Activated T-helper 1 cell treated with anti-CD3 and anti-CD28 coated beads, Interleukin-2, amount 50 U/mL, for 16 hours (primary cell): ENCODE measurements around the gene CABP2.

Source experiments
- DNase-seq, 2 donors: peaks; one replicate each; pipeline ENCODE4 v3.0.0-alpha.2; 2020; ENCODE audit warnings: low read depth in 1 of 2, low spot score in 1 of 2

Gene CABP2

GRCh38 chr11:67508486-67509121 is 14.6 kb downstream of the CABP2 start:
- peak; percentile 97 to 99 for DNase-seq

GRCh38 chr11:67507864-67508485 is 15.3 kb downstream of the CABP2 start, which contains the start of gene CDK2AP2:
Gene CDK2AP2, minus strand, starts transcription at chr11:67508162. Its CDS starts 80 bp downstream, at chr11:67508082.
- peak; percentile 91 to 97 for DNase-seq

DNA sequence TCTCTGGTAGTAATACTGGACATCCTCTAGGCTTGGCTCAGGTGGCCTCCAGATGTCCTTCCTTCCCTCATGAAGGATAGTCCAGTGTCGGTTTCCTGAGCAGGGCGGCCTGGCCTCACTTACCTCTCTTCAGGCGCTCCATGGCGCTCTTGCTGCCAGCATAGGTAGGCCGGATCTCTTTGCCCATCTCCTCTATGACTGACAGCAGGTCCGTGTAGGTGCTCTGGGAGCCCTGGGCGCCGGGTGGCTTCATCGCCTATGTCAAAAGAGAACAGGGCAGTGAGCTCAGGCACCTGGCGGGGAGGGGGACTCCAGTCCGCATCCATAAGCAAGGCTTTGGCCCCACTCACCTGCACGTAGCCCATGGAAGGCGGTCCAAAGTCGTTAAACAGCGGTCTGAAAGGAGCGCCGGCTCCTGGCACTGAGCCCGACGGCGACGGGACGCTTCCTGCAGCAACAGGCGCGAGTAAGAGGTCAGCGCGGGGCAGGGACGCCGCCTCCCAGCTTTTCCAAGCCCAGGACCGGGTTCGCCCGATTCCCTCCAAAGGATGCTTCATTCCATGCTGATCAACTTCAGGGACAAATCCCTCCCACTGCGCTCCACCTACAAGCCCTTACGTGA is 15.9 kb downstream of the CABP2 start:
- no peak for DNase-seq

DNA sequence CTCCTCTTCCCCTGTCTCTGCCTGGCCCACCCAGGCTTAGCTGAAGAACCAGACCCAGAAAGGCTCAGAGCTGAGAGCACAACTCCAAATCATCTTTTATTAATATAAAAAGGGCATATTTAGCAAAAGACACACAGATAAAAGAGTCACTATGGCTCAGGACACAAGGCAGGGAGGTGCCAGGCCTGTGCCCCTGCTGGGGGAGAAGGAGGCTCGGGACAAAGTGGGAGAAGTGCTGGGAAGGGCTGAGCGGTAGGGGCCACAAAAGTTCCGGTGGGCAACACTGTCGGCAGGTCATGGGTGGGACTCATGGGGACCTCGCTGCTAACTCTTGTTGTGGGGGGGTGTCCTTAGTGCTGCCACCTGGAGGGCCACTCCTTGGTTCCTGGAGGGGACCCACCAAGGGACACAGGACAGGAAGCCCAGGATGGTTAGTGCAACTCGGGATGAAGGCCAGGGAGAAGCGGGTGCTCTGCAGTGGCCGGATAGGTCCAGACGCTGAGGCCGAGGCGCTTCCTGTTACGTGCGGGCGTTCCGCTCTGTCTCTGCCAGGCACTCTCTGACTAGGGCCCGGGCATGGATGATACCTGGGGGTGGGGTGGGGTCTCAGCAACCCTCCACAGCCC is 16.7 kb downstream of the CABP2 start:
- no peak for DNase-seq

GRCh38 chr11:67505605-67506396 is 17.4 kb downstream of the CABP2 start:
- DNase-seq: peak; percentile 74 to 85

GRCh38 chr11:67504950-67505581 is 18.2 kb downstream of the CABP2 start, which contains the start of gene PITPNM1:
Gene PITPNM1, minus strand, starts transcription at chr11:67505363. Its CDS starts 1,183 bp downstream, at chr11:67504180.
- peak; percentile 49 to 63 for DNase-seq

GRCh38 chr11:67504005-67504949 is 19.0 kb downstream of the CABP2 start:
- DNase-seq: no peak

DNA sequence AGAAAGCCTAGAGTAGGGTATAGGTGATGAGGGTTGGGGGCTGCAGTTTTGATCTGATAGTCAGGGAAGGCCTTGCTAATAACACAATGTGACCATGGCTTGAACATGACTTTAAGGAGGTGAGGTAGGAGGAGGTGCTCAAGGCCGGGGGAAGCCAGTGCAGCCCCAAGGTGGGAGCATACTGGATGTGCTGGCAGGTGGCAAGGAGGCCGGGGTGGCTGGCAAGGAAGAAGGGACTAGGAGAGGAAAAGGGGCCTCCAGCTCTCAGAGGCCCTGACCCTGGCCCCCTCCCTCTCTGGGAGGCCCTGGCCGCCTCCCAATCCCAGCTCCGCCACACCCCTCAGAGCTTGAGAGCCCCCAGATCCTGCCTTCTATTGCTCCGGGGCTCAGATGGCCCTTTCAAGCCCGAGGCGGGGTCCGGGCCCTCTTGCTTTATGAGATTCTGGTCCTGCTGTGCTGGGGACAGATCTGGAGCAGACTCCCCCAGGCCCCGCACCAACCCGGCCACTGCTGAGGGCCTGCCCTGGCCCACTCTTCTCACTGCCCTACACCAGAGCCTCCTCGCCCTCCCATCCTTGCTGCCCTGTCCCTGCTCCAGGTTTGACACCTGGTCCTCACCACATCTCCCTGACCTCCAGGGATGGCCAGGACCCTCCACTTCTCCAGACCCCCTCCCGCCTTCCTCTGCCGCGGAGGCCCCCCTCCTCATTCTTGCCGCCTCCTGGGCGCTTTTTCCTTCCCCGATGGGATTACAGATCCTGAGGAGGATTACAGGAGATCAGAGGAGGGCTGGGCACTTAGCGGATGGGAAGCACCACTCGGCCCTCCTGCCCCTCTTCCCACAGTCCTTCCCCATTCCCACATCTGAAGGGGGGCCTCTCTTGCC is 19.9 kb downstream of the CABP2 start:
- DNase-seq: no peak

- no peak for DNase-seq
Measured at GRCh38 chr11:67502328-67502979, 20.8 kb downstream of the CABP2 start.

DNA sequence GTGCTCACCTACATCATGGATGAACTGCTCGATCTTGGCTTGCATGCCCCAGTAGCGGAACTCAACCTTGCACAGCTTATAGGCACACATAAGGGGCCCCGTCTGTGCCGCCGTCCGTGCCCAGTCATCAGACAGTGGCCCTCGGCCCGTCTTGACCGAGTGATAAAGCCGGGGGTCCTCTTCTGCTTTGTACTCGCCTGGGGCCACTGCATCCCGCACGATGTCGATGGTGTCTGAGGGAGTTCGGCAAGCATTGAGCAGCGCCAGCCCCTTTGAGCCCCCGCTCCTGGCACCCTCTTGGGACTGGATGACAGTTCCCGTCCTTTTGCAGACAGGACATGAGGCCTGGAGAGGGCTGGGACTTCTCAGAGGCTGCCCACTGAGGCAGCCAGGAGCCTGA is 21.4 kb downstream of the CABP2 start:
- DNase-seq: no peak

DNA sequence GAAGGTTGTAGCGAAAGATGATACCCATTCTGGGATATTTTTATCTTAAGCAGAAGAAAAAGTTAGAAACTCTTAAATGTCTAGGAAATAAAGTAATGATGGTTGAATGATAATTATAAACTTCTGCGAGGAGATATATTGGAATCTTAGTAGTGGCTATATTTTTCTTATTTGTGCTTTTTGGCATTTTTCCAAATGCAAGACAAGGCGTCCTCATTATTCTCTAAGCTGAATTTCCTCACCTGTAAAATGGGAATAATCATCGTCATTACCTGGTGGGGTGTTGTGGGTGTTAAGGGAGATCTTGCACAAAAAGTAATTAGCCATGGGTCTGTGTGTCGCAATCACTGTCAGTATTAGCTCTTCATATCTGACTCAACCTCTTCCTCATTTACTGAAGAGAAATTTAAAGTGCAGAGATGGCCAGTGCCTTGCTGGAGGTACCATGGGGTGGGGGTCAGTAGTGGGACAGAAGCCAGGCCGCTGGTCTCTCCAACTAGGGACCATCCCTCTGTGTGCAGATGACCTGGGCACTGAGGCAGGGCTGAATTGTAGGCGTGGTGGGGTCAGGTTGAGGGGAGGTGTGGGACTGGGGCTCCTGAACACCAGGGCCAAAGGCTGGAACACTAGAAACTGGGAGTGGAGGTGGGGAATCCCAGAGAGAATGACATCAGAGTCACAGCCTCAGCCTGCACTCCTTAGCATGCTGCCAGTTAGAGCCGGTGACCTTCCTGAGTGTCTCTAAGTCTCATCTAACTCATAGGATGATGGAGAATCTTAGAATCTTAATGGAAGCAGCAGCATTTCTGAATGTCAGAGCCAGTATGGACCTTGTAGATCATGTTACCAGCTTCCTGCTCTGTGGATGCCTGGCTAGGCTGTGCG is 22.2 kb downstream of the CABP2 start:
- no peak for DNase-seq

GRCh38 chr11:67500484-67500821 is 22.8 kb downstream of the CABP2 start:
- DNase-seq: no peak

DNA sequence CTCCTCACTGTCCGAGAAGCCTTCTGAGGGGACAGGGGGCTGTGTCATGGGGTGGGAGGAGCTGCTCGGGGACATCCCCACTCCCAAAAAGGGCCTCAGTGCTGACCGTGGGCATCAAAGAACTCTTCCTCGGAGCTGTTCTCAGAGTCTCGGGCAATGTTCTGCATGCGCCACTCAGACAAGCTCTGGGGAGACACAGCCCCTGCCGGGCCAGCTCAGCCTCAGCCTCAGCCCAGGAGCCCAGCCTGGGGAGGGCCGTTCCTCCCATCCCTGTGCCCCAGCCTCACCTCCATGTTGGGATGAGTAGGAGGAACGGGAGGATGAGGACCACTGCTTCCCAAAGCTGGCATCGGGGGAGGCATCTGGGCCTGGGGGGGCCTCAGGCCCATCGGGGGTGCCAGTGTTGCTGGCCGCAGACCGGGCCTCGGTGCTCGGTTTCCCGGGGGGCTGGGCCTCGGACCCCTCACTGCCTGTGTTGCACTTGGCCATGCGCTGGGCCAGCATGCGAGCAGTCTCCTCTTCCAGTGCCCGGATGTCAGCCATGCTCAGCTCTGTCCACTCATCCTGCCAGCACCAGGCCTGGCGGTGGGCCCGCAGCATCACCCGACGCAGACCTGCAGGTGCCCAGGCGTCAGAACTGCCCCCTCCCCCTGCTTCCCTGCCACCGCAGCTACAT is 23.3 kb downstream of the CABP2 start:
- no peak for DNase-seq

DNA sequence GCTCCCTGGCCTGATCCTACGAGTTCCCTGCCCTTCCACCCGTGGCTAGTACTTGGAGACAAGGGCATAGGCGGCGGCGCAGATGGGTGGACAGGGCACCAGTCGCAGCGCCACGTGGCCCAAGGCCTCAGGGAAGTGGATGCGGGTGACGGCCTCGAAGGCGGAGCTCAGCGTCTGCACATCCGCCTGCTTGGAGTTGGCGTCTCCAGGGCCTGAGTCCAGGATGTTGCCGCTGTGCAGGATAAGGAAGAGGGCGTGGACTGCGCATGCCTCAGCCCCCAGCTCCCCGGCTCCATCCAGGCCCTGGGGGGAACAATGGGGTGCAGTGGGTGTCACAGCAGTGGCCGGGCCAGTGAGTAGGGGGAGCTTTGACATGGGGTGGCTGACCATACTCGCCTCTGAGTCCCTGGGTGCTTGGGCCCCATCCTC is 24.7 kb downstream of the CABP2 start:
- no peak for DNase-seq

DNA sequence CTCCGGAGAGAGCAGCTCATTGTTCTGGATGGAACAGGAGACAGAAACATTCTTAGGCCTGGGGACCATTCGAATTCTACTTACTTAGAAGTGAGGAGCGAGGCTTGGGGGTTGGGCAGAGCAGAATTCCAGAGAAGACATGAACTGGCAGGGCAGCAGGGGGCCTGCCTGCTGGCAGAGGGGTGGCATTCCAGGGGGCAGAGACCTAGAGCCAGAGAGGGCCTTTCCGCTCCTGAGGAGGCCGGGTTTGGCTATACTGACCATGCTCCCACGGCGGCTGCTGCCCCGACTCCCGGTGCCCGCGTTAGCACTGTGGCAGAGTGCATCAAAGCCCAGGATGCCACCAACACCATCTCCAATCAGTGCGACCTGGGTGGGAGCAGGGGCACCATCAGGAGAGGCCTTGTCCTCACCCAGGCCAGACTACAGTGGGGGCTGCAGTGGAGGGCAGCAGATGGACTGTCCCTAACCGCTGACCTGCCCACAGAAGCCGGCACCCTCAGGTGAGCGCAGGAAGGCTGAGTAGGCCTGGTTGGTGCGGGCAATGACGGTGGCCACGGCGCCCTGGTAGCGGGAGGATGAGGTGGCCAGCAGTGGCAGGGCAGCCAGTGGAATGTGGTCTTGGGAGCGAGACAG is 25.5 kb downstream of the CABP2 start:
- DNase-seq: no peak

DNA sequence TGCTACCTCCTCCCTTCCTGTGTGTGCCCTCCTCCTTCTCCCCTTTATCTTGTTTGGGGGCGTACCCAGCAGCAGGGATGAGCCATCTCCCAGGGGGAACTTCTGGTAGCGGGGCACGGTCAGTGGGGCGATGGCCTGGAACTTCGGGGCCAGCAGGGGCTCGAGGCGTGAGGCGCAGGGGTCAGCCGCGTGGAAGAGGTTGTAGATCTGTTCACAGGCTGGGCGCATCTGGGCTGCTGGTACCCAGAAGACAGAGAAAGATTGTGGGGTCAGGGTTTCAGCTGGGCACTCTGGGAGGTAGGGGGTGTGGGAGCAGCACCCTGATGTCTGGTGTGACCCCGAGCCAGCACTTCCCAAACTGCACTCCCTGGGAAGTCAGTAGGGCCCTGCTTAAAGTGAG is 27.1 kb downstream of the CABP2 start:
- DNase-seq: no peak
